NCI-H524 treated with DMSO at 0.1 percent for 48 hours (cell line): ENCODE results near the gene SLC43A2.

Experiments used
- DNase-seq: peaks from one replicate; lab custom pipeline; 2025; lab: John Stamatoyannopoulos, UW

Gene SLC43A2

DNA sequence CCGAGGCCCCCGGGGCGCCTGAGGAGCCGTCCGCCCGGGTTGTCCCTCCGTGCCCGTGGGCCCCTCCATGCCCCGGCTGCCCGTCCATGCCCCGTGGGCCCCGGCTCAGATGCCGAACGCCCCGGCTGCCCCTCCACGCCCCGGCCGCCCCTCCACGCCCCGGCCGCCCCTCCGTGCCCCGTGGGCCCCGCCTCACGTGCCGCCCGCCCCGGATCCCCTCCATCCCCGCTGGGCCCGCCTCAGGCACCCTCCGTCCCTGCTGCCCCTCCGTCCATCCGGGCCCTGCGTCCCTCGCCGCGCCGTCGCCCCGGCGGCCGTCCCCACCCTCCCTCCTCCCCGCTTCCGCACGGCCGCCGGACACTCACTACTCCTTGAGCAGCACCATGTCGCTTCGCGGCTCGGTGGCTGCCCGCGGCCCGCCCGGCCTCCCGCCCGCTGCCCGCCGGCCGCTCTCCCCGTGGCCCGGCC, 66.4 kb downstream of the SLC43A2 start:
- no peak for DNase-seq

- no peak for DNase-seq
Observed at GRCh38 chr17:1561420-1562175, 67.0 kb downstream of the SLC43A2 start.

GRCh38 chr17:1560858-1561355, 67.7 kb downstream of the SLC43A2 start:
- DNase-seq, result no peak

DNA sequence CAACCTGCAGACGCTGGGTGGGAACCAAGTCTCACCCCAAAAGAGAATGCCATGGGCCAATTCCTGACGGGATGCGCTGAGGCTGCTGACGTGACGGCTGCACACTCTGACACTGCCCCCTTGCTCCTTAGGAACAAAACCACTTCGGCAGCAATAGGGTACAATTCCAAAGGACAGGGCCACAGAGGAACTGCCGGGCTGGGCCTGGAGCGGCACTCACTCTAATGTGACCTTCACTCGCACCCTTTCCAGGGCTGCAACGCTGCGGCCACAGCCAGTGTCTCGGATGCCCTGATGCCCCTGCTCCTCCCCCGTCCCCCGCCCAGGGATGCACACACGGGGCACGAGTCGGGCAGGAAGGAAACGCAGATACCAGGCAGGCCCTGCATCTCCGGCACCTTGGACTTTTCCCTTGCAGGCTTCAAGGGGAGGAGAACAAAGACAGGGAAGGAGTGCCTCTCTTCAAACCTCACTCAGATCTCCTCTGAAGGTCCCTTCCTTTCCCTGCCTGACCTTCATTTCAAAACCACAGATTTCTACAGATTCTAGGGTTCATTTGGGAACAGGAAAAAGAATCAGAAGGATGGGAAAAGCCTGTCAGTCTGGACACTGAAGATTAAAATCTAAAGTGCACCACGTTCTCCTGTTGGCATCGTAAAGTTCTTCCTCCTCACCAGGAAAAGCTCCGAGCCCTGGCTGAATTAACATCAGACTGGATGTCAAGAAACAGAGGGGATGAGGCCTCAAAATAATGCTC, 68.4 kb downstream of the SLC43A2 start:
- DNase-seq, result no peak

DNA sequence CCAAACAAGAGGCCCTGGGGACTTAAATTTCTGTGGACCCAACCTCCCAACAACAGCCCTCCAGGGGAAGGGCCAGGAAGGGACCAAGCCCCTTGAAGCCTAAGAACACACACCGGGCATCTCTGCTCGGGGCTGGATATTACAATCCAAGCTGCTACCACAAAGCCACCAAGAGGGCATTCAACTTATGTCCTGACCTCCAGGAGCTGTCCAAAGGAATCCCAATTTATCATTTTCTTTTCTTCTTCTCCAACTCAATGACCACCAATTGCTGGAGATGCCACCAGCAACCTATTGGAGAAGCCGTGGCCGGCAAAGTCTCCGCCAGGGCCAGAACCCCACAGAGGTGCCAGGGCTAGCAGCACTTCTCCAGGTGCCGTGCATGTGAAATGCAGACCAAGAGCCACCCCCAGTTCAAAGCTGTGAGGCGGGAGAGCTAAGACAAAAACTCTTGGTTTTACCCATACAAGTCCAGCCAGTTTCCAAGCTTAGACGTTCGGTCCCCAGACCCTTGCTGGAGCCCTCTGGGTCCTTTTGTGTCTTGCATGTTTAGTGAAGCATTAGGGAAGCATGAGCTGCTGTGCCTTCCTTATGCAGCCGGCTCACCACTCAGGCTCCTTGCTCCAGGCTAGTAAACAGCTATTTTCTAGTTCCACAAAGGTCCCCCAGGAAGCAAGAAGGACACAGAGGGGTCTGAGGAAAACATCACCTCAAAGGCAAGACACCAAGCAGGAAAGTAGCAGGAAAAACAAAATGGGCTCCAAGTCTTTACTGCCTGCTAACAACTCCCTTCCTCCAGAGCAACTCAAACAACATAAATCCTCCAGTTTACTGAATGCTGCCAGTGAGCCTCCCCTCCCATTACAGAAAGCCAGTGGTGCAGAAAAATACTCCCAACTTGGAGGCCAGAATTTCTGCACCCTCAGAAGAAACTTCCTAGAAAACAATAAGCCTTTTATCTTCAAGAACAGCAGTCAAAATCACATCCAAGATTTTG, 69.3 kb downstream of the SLC43A2 start:
- DNase-seq, result no peak

DNA sequence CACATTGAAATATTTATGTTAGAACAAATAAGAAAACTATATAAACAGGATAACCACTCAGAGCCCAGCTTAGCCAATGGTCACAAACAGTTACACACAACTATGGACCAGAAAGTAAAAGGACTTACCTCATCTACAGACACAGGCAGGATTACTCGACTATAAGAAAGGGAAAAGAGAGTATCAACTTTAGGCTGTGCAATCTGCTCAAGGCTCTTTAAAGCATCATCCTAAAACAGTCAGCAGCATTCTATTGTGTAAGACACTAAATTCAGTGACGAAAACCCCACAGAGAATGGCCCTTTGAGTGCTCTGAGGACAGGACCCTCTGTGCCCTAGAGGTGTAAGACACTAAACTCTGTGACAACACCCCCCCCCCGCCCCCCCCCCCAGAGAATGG, 70.2 kb downstream of the SLC43A2 start:
- no peak for DNase-seq

- no peak for DNase-seq
Observed at GRCh38 chr17:1557355-1558095, 71.1 kb downstream of the SLC43A2 start.

DNA sequence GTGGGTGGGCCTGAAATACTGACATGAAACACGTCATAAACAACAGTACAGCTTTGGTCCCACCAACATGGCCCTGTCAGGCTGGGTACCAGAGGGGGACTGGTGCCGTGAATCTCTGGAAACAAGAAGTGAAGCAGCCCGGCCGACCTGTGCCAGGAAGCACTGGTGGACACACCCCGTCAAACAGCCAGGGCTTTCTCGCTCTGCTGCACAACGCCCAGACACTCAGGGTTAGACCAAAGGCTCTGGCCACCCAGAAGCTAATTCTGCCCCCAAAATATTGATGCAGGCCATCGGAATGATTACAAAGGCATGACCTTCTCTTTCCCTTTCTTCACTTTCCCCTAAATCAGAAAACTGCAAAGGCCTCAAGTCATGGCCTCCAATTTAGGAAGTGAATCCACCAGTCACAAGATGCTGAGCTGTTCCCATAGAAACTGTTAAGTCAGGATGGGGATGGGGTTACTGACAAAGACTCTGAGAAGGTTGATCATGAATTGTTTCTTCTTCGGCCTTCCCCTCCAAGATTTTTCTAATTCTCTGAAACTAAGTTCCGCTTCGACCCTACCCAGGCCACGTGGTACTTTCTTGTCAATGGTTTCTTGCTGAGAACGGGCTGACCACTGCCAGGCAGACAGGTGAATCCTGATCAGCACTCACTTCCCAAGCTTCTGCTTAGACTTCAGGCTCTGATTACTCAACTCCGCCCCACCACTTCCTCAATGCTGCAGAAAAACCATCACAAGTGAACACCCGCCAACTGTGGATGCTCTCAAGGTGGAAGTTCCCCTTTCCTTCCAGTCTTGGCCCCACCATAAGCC, 72.8 kb downstream of the SLC43A2 start:
- no peak for DNase-seq

- no peak for DNase-seq
Observed at GRCh38 chr17:1554751-1555540, 73.7 kb downstream of the SLC43A2 start.

DNA sequence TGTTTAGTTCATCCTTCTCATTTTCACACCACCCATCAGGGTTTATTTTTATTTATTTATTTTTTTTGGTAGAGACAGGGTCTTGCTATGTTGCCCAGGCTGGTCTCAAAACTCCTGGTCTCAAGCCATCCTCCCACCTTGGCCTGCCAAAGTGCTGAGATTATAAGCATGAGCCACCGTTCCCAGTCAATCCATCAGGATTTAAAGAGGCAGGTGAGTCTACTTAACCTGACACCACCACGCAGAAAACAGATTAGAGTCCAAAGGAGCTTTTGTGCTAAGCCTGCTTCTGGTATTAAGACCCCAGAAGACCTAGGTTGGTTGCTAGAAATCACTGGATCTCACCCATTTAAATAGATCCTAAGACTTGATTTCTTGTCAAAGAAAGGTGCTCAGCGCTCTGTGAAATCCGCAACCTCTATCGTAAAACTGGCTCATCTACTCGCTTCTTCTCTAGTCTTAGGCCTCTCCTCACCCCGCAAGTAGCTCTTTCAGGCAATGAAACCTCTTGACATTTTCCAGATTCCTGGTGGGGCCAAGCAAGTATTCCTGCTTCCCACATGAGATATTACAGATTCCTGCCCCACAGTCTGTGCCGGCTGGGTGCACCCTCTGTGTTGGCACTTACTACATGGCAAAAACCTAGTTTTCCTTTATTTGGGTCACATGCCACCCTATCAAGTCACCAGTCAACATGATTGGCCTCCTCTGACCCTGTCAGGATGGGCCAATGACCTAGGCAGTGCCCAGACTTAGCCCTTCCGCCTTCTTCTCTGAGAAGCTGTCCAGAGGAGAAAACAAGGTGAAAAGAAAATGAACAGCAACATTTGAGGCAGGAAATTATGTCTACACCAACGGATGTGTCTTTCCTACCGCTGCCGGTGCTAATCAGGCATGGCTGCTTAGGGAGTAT, 75.0 kb downstream of the SLC43A2 start:
- no peak for DNase-seq

DNA sequence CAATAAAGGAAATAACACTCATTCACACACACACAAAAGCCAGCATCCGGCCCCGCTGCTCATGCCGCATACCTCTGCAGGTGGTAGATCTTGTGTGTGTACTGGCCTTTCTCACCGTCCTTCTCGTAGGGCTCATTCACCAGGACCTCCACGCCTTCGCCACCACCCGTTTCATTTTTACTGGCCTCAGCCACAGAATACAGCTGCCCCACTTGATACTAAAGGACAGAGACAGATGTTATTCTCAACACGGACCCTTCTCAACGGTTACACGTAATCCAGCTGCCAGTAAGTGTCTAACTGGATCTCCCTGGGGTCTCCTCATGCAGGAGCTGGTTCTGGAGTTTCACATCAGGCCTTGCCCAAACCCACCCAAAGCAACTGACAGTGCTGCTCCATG, 75.7 kb downstream of the SLC43A2 start:
- DNase-seq, result no peak

GRCh38 chr17:1551741-1552140, 76.9 kb downstream of the SLC43A2 start:
- DNase-seq, result no peak

GRCh38 chr17:1548032-1548431, 80.6 kb downstream of the SLC43A2 start:
- no peak for DNase-seq

DNA sequence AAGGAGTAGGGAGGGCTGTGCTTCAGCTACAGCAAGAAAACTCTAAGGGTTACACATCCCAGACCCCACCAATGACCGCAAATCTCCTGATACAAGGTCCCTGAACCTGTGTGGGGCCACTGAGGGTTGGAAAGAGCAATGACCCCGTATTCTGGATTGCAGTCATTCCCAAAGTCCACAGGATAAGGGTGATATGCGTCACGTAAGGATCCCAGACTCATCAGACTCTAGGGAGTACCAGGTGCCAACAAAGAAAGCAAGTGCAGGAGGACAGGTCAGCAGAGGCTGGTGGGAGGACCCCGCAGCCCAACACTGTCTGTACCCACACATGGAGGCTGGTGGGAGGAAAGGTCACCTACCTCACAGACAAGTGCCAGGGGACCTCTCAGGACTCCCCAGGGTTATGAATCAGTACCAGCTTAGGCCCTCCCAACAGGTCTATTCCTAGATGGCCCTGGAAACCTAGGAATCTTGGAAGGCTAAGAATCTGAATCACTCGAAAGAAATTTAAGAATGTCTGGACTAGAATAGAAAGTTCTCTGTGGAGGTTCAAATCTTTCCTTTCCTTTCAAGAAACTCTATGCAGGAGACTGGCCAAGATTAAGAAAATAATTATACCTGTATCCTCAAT, 82.2 kb downstream of the SLC43A2 start:
- DNase-seq, result no peak

GRCh38 chr17:1545618-1546017, 83.0 kb downstream of the SLC43A2 start:
- no peak for DNase-seq

DNA sequence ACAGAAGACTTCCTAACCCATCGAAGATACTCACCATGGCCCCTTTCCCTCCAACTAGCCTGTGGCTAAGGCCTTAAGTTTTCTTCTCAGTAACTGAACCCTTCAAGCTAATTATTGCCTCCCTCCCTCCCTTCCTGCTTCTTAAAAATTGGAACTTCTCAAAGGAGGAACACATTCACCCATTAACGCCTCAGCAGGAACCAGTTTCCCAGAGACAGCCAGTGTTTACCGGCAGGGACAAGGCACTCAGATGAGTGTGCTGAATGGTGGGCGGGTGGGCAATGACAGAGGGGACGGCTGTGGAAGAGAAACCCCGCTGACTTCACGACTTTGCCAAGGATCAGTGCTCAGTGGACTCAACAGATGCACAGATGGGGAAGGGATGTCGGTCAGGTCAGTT, 86.3 kb downstream of the SLC43A2 start:
- no peak for DNase-seq

GRCh38 chr17:1541367-1541904, 87.2 kb downstream of the SLC43A2 start:
- no peak for DNase-seq

DNA sequence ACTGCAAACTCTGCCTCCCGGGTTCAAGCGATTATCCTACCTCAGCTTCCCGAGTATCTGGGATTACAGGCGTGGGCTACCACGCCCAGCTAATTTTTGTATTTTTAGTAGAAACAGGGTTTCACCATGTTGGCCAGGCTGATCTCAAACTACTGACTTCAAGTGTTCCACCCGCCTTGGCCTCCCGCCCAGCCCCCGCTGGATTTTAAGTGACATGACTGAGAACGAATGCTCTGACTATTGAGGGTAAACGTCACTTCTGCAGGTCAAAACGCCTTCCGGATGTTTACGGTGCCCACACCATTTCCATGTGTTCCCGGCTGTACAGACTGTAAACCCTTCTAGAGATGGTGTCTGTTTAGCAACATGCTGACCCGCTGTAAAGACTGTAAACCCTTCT, 88.8 kb downstream of the SLC43A2 start:
- DNase-seq, result no peak
